ENCODE data around the gene NOSIP.
"Not testable (repeated sequence)": the region's sequence is repeated elsewhere in the genome, so short reads cannot be mapped to it uniquely, and the experiment has no call there.

NOSIP gene

DNA sequence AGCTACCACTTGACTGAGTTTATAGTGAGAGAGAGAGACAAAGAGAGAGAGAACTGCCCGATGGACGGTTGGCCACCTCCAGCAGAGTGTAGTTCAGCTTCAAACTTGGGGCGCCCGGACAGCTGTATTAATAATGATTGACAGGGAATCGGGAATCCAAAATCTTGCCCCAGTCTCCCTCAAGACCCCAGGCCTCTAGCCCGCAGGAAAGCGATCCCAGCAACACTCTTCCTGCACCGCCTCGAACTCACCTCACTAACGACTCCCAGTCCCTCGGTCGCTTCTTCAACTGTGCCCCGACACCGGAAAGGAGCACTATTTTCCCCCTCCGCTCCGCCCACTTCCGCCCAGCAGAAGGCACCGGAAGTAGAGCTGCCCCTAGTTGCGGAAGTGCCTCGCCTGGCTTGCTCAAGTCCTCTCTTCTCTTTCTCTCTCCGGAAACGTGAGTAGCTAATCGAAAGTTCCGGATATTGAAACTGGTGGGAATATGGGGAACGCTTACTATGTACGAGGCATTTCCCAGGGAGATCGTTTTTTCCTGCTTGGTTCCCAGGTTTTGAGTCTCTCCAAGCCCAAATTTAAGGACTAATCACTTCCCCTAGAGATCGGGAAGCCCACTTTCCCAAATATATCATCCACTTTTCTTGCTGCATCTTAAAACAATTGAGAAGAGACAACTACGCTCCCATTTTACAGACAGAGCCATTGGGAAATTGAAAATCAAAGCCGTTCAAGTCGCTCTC lies at the start of gene NOSIP:
NOSIP (minus strand) TSS at position 293 of the 743 bp plus-strand sequence. CDS start 19,865 bp downstream, outside the sequence.
- Histone ChIP-seq H3K4me1 (ENCODE audit: insufficient read depth, low read length) (peaks cover 11% of the 10 kb centered on the region; the same call in 1 of the 2 replicates), H3K9ac (ENCODE audit: low read depth, low read length) (peak within 1 kb of the TSS; percentile 95), H3K4me3 (ENCODE audit: low read length) (peak within 1 kb of the TSS; percentile 95), H3K9me3 (ENCODE audit: insufficient read depth, low read depth, low read length) (no peaks in the 10 kb centered on the region), H3K27ac (ENCODE audit: low read length) (no peak within 1 kb of the TSS), H3K27me3 (ENCODE audit: insufficient read depth, low read length) (no peaks in the 10 kb centered on the region), H3K36me3 (ENCODE audit: insufficient read depth, low read depth, low read length) (peaks cover 9% of the 10 kb centered on the region)

DNA sequence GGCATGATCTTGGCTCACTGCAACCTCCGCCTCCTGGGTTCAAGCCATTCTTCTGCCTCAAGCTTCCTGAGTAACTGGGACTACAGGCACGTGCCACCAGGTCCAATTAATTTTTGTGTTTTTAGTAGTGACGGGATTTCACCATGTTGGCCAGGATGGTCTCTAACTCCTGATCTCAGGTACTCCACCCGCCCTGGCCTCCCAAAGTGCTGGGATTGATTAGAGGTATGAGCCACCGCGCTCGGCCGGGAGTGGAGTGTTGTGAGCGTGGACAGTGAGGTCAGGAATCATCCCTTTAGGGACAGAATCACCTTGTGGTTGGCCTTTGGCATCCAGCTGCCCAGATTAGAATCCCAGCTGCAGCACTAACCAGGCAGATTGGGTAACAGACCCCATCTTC lies 49.3 kb upstream of the NOSIP start:
- no peaks in the 10 kb centered on the region for H3K9me3 ChIP-seq (ENCODE audit: insufficient read depth, low read depth, low read length)
- peaks cover 28% of the 10 kb centered on the region for H3K36me3 ChIP-seq (ENCODE audit: insufficient read depth, low read depth, low read length)
- H3K4me3 ChIP-seq (ENCODE audit: low read length): no peak overlapping the region
- no peak overlapping the region for H3K9ac ChIP-seq (ENCODE audit: low read depth, low read length)
- no peaks in the 10 kb centered on the region for H3K27me3 ChIP-seq (ENCODE audit: insufficient read depth, low read length)
- no peak overlapping the region for H3K27ac ChIP-seq (ENCODE audit: low read length)
- no peaks in the 10 kb centered on the region for H3K4me1 ChIP-seq (ENCODE audit: insufficient read depth, low read length)

DNA sequence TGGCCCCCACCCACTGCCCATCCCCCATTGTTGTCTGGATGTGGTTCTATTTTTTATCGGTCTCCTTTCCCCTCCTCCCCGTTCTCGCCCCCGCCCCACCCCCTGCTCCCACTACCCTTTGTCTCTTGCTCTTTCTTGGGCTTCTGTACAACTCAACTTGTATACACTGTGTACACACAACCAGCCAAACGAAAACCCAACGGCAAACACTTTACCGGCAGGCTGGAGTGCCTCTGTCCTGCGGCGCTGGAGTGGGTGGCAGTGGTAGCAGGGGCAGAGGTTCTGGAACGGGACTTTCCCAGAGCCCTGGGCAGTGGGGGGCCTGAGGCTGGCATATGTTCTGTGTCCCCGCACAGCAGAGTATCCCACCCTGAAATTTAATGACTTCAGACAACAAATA lies 45.9 kb upstream of the NOSIP start:
- no peaks in the 10 kb centered on the region for H3K9me3 ChIP-seq (ENCODE audit: insufficient read depth, low read depth, low read length)
- no peak overlapping the region for H3K9ac ChIP-seq (ENCODE audit: low read depth, low read length)
- no peak overlapping the region for H3K27ac ChIP-seq (ENCODE audit: low read length)
- no peaks in the 10 kb centered on the region for H3K27me3 ChIP-seq (ENCODE audit: insufficient read depth, low read length)
- H3K4me3 ChIP-seq (ENCODE audit: low read length): no peak overlapping the region
- H3K36me3 ChIP-seq (ENCODE audit: insufficient read depth, low read depth, low read length): peaks cover 49% of the 10 kb centered on the region
- no peaks in the 10 kb centered on the region for H3K4me1 ChIP-seq (ENCODE audit: insufficient read depth, low read length)

GRCh38 chr19:49624967-49625910 lies 44.9 kb upstream of the NOSIP start:
- peaks cover 54% of the 10 kb centered on the region for H3K36me3 ChIP-seq (ENCODE audit: insufficient read depth, low read depth, low read length)
- no peak overlapping the region for H3K9ac ChIP-seq (ENCODE audit: low read depth, low read length)
- H3K4me3 ChIP-seq (ENCODE audit: low read length): no peak overlapping the region
- no peaks in the 10 kb centered on the region for H3K9me3 ChIP-seq (ENCODE audit: insufficient read depth, low read depth, low read length)
- no peaks in the 10 kb centered on the region for H3K27me3 ChIP-seq (ENCODE audit: insufficient read depth, low read length)
- no peaks in the 10 kb centered on the region for H3K4me1 ChIP-seq (ENCODE audit: insufficient read depth, low read length)
- H3K27ac ChIP-seq (ENCODE audit: low read length): no peak overlapping the region

- H3K4me1 ChIP-seq (ENCODE audit: insufficient read depth, low read length); H3K9me3 ChIP-seq (ENCODE audit: insufficient read depth, low read depth, low read length); H3K4me3 ChIP-seq (ENCODE audit: low read length); H3K27ac ChIP-seq (ENCODE audit: low read length); H3K9ac ChIP-seq (ENCODE audit: low read depth, low read length); H3K27me3 ChIP-seq (ENCODE audit: insufficient read depth, low read length): not testable (repeated sequence)
- peaks cover 87% of the 10 kb centered on the region for H3K36me3 ChIP-seq (ENCODE audit: insufficient read depth, low read depth, low read length)
Measured at GRCh38 chr19:49617860-49618259, 37.5 kb upstream of the NOSIP start.

DNA sequence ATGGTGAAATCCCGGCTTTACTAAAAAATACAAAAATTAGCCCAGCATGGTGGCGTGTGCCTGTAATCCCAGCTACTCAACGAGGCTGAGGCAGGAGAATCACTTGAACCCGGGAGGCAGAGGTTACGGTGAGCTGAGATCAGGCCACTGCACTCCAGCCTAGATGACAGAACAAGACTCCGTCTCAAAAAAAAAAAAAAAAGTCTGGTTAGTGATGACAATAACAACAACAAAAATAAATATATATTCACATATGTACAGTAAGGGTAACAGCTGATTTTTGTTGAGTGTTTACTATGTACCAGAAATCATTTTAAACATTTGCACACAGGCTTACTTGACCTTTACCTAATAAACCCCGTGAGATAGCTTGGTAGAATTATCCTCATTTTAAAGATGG lies 36.6 kb upstream of the NOSIP start:
- Histone ChIP-seq H3K9ac (ENCODE audit: low read depth, low read length) (no peak overlapping the region), H3K27ac (ENCODE audit: low read length) (no peak overlapping the region), H3K36me3 (ENCODE audit: insufficient read depth, low read depth, low read length) (peaks cover 93% of the 10 kb centered on the region), H3K27me3 (ENCODE audit: insufficient read depth, low read length) (no peaks in the 10 kb centered on the region), H3K9me3 (ENCODE audit: insufficient read depth, low read depth, low read length) (no peaks in the 10 kb centered on the region), H3K4me3 (ENCODE audit: low read length) (no peak overlapping the region), H3K4me1 (ENCODE audit: insufficient read depth, low read length) (no peaks in the 10 kb centered on the region)

- Histone ChIP-seq H3K36me3 (ENCODE audit: insufficient read depth, low read depth, low read length) (peaks cover 89% of the 10 kb centered on the region), H3K9me3 (ENCODE audit: insufficient read depth, low read depth, low read length) (no peaks in the 10 kb centered on the region), H3K4me1 (ENCODE audit: insufficient read depth, low read length) (no peaks in the 10 kb centered on the region), H3K9ac (ENCODE audit: low read depth, low read length) (no peak overlapping the region), H3K4me3 (ENCODE audit: low read length) (no peak overlapping the region), H3K27ac (ENCODE audit: low read length) (no peak overlapping the region), H3K27me3 (ENCODE audit: insufficient read depth, low read length) (no peaks in the 10 kb centered on the region)
Measured at GRCh38 chr19:49616532-49616931, 36.2 kb upstream of the NOSIP start.

DNA sequence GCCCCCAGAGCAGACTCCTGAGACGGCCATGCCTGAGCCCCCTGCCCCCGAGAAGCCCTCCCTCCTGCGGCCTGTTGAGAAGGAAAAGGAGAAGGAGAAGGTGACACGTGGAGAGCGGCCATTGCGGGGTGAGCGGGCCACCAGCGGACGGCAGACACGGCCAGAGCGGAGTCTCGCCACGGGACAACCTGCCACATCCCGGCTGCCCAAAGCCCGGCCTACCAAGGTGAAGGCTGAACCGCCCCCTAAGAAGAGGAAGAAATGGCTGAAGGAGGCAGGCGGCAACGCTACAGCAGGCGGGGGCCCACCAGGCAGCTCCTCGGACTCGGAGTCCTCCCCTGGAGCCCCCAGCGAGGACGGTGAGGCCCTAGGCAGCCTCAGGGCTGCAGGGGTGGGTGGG lies 35.5 kb upstream of the NOSIP start:
- H3K4me1 ChIP-seq (ENCODE audit: insufficient read depth, low read length): no peaks in the 10 kb centered on the region
- H3K36me3 ChIP-seq (ENCODE audit: insufficient read depth, low read depth, low read length): peaks cover 90% of the 10 kb centered on the region
- H3K27ac ChIP-seq (ENCODE audit: low read length): no peak overlapping the region

GRCh38 chr19:49614096-49614833 lies 33.9 kb upstream of the NOSIP start:
- no peak overlapping the region for H3K27ac ChIP-seq (ENCODE audit: low read length)
- no peak overlapping the region for H3K4me3 ChIP-seq (ENCODE audit: low read length)
- no peaks in the 10 kb centered on the region for H3K4me1 ChIP-seq (ENCODE audit: insufficient read depth, low read length)
- no peaks in the 10 kb centered on the region for H3K27me3 ChIP-seq (ENCODE audit: insufficient read depth, low read length)
- H3K9me3 ChIP-seq (ENCODE audit: insufficient read depth, low read depth, low read length): no peaks in the 10 kb centered on the region
- H3K9ac ChIP-seq (ENCODE audit: low read depth, low read length): no peak overlapping the region
- peaks cover 87% of the 10 kb centered on the region for H3K36me3 ChIP-seq (ENCODE audit: insufficient read depth, low read depth, low read length)

More for the DNA sequence above, 35.5 kb upstream of the NOSIP start:
- H3K9me3 ChIP-seq (ENCODE audit: insufficient read depth, low read depth, low read length): no peaks in the 10 kb centered on the region
- no peak overlapping the region for H3K4me3 ChIP-seq (ENCODE audit: low read length)
- no peak overlapping the region for H3K9ac ChIP-seq (ENCODE audit: low read depth, low read length)
- no peaks in the 10 kb centered on the region for H3K27me3 ChIP-seq (ENCODE audit: insufficient read depth, low read length)

GRCh38 chr19:49613374-49613773 lies 33.0 kb upstream of the NOSIP start:
- no peak overlapping the region for H3K4me3 ChIP-seq (ENCODE audit: low read length)
- no peaks in the 10 kb centered on the region for H3K4me1 ChIP-seq (ENCODE audit: insufficient read depth, low read length)
- H3K27me3 ChIP-seq (ENCODE audit: insufficient read depth, low read length): no peaks in the 10 kb centered on the region
- H3K27ac ChIP-seq (ENCODE audit: low read length): no peak overlapping the region
- H3K9me3 ChIP-seq (ENCODE audit: insufficient read depth, low read depth, low read length): no peaks in the 10 kb centered on the region
- H3K36me3 ChIP-seq (ENCODE audit: insufficient read depth, low read depth, low read length): peaks cover 88% of the 10 kb centered on the region
- H3K9ac ChIP-seq (ENCODE audit: low read depth, low read length): no peak overlapping the region

- H3K27ac ChIP-seq (ENCODE audit: low read length): no peak overlapping the region
- peaks cover 85% of the 10 kb centered on the region for H3K36me3 ChIP-seq (ENCODE audit: insufficient read depth, low read depth, low read length)
- no peak overlapping the region for H3K9ac ChIP-seq (ENCODE audit: low read depth, low read length)
- H3K4me1 ChIP-seq (ENCODE audit: insufficient read depth, low read length): no peaks in the 10 kb centered on the region
- no peak overlapping the region for H3K4me3 ChIP-seq (ENCODE audit: low read length)
- no peaks in the 10 kb centered on the region for H3K27me3 ChIP-seq (ENCODE audit: insufficient read depth, low read length)
- no peaks in the 10 kb centered on the region for H3K9me3 ChIP-seq (ENCODE audit: insufficient read depth, low read depth, low read length)
Measured at GRCh38 chr19:49609499-49610092, 29.2 kb upstream of the NOSIP start.
